Measurements from ENCODE around the gene C3AR1. TPM values are rescaled to one million over a fixed set of nuclear protein-coding genes. Genes with fewer than 3 reads are reported as not detected.
A peak's percentile ranks its signal among the peaks of the same experiment; 100 is the strongest.

The C3AR1 gene
- total RNA-seq, 4 donors from 2014 or later, result 7.1 to 16.8 (median 9.1) TPM

DNA sequence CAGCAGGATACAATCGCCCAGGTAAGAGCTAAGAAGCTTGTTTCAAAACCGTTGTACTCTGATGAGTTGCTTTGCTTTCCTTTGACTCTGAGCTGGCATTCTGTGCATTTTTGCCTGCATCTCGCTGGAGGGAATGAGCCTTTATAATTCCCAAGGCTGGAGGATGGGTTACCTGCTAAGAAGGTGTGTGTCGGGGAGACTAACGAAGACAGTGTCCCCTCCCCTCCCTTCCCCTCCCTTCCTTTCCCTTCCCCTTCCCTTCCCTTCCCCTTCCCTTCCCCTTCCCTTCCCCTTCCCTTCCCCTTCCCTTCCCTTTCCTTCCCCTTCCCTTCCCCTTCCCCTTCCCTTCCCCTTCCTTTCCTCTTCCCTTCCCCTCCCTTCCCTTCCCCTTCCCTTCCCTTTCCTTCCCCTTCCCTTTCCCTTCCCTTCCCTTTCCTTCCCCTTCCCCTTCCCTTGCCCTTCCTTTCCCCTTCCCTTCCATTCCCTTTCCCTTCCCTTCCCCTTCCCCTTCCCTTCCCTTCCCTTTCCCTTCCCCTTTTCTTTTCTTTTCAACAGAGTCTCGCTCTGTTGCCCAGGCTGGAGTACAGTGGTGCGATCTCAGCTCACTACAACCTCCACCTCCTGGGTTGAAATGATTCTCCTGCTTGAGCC lies 15.4 kb downstream of the C3AR1 start:
- no peak overlapping the region for H3K4me3 ChIP-seq
- H3K27me3 ChIP-seq, result no peaks in the 10 kb centered on the region
- peaks cover 0 to 8% (median 0%) of the 10 kb centered on the region in 4 donors for H3K4me1 ChIP-seq
- H3K27ac ChIP-seq, result no peak overlapping the region
- WGBS, 2 donors, result 88 to 91% methylated on average over 7 of the region's 7 CpGs
- peaks cover 3 to 91% (median 46%) of the 10 kb centered on the region in 3 donors for H3K36me3 ChIP-seq
- no peaks in the 10 kb centered on the region for H3K9me3 ChIP-seq
- TF ChIP-seq, protein P1, sequence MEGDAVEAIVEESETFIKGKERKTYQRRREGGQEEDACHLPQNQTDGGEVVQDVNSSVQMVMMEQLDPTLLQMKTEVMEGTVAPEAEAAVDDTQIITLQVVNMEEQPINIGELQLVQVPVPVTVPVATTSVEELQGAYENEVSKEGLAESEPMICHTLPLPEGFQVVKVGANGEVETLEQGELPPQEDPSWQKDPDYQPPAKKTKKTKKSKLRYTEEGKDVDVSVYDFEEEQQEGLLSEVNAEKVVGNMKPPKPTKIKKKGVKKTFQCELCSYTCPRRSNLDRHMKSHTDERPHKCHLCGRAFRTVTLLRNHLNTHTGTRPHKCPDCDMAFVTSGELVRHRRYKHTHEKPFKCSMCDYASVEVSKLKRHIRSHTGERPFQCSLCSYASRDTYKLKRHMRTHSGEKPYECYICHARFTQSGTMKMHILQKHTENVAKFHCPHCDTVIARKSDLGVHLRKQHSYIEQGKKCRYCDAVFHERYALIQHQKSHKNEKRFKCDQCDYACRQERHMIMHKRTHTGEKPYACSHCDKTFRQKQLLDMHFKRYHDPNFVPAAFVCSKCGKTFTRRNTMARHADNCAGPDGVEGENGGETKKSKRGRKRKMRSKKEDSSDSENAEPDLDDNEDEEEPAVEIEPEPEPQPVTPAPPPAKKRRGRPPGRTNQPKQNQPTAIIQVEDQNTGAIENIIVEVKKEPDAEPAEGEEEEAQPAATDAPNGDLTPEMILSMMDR (IDR thresholded peaks at IDR 0.05), result no peak
- no peak for TF ChIP-seq EP300 (IDR thresholded peaks at IDR 0.05)
- no peak for TF ChIP-seq POLR2A (IDR thresholded peaks at IDR 0.05)
- no peak for DNase-seq (ENCODE audit: low spot score in 2 of 2)

DNA sequence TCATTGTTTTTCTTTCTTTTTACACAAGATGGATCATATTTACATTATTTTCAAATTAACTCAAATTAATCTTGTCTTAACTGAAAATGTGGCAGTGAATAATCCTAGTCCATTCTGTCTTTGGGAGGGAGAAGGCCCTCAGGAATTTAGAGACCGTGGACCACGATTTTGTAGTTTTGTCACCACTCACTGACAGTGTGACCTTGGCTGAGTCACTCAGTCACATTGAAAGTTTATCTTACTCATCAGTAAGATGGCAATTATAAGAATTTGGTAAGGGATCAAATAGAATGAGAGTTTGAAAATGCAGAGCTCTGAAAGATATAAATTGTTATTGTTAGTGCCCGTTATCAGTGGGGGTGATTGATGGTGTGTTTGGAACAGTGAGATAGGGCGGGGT lies 17.3 kb downstream of the C3AR1 start:
- WGBS, 2 donors, result 84 to 89% methylated on average over 4 of the region's 4 CpGs
- TF ChIP-seq EP300 (IDR thresholded peaks at IDR 0.05) (no peak), POLR2A (IDR thresholded peaks at IDR 0.05) (no peak)
- TF ChIP-seq, protein P1 (IDR thresholded peaks at IDR 0.05), result no peak
- Histone ChIP-seq H3K4me1 (peaks cover 0 to 10% (median 0%) of the 10 kb centered on the region in 4 donors), H3K4me3 (no peak overlapping the region), H3K36me3 (peaks cover 7 to 92% (median 39%) of the 10 kb centered on the region in 3 donors), H3K27ac (no peak overlapping the region), H3K9me3 (no peaks in the 10 kb centered on the region), H3K27me3 (no peaks in the 10 kb centered on the region)
- DNase-seq (ENCODE audit: low spot score in 2 of 2), result no peak

DNA sequence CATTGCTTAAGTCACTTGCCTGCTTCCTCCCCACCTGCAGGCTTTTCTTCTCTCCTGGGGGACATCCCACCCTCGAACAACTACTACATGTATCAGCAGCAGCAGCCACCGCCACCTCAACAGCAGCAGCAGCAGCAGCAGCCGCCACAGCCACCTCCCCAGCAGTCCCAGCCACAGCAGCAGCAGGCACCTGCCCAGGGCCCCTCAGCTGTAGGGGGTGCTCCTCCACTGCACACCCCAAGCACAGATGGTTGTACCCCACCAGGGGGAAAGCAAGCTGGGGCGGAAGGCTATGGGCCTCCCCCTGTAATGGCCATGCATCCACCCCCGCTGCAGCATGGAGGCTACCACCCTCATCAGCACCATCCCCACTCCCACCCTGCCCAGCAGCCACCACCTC lies 18.3 kb downstream of the C3AR1 start:
- Histone ChIP-seq H3K27me3 (no peaks in the 10 kb centered on the region), H3K36me3 (peaks cover 7 to 91% (median 32%) of the 10 kb centered on the region in 3 donors)
- TF ChIP-seq EP300 (IDR thresholded peaks at IDR 0.05) (no peak), POLR2A (IDR thresholded peaks at IDR 0.05) (no peak)
- TF ChIP-seq, protein P1 (IDR thresholded peaks at IDR 0.05), result no peak

DNA sequence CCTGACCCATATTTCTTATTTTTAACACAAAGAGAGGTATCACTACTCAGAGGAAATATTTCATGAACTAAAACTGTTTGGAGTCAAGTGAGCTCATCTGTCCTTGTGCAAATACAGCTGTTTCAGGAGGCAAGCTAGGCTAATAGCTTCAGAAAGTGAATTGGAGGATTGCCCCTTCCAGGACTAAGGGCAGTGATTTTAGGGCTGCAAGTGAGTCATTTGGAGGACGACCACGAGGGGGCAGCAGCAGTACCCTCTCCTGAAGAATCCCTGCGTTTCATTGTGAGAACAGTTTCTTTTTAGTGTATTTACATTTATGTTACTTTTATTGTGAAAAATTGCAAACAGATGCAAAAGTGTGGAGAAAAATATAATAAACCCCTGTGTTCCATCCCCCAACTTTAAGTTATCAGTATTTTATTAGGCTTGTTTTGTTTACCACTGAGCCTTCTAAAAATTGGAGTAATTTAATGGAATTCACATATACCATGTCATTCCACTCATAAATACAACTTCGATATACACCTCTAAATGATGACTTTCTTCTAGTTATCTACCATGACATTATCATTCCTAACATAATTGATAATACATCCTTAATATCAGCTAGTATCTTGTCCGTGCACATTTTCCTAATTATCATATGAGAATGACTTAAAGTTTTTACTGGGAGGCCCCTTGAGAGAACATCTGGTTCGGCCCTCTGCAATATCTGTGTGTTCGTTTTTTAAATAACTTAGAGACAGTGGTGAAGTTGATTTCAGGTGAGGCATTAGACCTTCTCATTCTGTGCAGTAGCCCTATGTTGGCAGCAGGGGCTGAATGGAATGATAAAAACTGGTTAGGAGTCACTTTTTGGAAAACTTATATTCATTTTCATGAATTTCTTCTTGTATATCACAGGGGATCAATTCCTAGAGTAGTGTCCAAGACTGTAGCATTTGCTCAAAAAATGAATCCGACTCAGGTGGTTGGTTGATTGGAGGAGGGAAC lies 19.9 kb downstream of the C3AR1 start:
- peak; percentile 78 to 91 for DNase-seq (ENCODE audit: low spot score in 2 of 2)
- no peak overlapping the region for H3K27ac ChIP-seq
- 37% methylated on average over 8 of the region's 8 CpGs for WGBS, 2 donors
- no peaks in the 10 kb centered on the region for H3K27me3 ChIP-seq
- TF ChIP-seq EP300 (IDR thresholded peaks at IDR 0.05), result no peak
- TF ChIP-seq, protein P1 (IDR thresholded peaks at IDR 0.05), result peak; percentile 73 to 92 (median 75)
- no peaks in the 10 kb centered on the region for H3K9me3 ChIP-seq
- H3K36me3 ChIP-seq, result peaks cover 7 to 91% (median 25%) of the 10 kb centered on the region in 3 donors
- H3K4me1 ChIP-seq, result peaks cover 0 to 10% (median 0%) of the 10 kb centered on the region in 4 donors
- H3K4me3 ChIP-seq, result no peak overlapping the region

More for the DNA sequence above, 18.3 kb downstream of the C3AR1 start:
- no peaks in the 10 kb centered on the region for H3K9me3 ChIP-seq
- WGBS, 2 donors, result 85 to 95% methylated on average over 5 of the region's 5 CpGs
- no peak overlapping the region for H3K4me3 ChIP-seq
- H3K27ac ChIP-seq, result no peak overlapping the region
- no peak for DNase-seq (ENCODE audit: low spot score in 2 of 2)
- peaks cover 0 to 10% (median 0%) of the 10 kb centered on the region in 4 donors for H3K4me1 ChIP-seq
